OCI-LY1 (cell line): ENCODE measurements around the gene OR8G1.

Experiments
- H2AFZ ChIP-seq: fragments of 200-600 bp; sonication (generic), shearing (Covaris generic); 2 replicates; pipeline ENCODE4 v1.6.0; 2014; ENCODE audit warnings: antibody characterized with exemption, mild to moderate bottlenecking, low read length
- H3F3A ChIP-seq: fragments of 200-600 bp; sonication (generic), shearing (Covaris generic); 2 replicates; pipeline ENCODE4 v1.6.0; 2014; ENCODE audit warnings: mild to moderate bottlenecking, antibody characterized with exemption, low read length, moderate library complexity; ENCODE audit not compliant: insufficient read depth
- H3K27ac ChIP-seq: fragments of 200-600 bp; sonication (generic); 2 replicates; pipeline ENCODE4 v1.5.1; 2014; ENCODE audit warnings: low read length, mixed run types, mild to moderate bottlenecking, low read depth; ENCODE audit not compliant: poor library complexity, severe bottlenecking
- H3K27me3 ChIP-seq: fragments of 200-600 bp; sonication (generic); 2 replicates; pipeline ENCODE4 v1.6.0; 2014; ENCODE audit warnings: antibody characterized with exemption, mild to moderate bottlenecking, low read length, moderate library complexity; ENCODE audit not compliant: insufficient read depth
- H3K36me3 ChIP-seq: fragments of 200-600 bp; sonication (generic); 2 replicates; pipeline ENCODE4 v1.6.1; 2014; ENCODE audit warnings: mild to moderate bottlenecking, antibody characterized with exemption, low read length, moderate library complexity, mixed read lengths; ENCODE audit not compliant: insufficient read depth
- H3K4me1 ChIP-seq: fragments of 200-600 bp; sonication (generic); 2 replicates; pipeline ENCODE4 v1.5.1; 2014; ENCODE audit warnings: mild to moderate bottlenecking, low read length, moderate library complexity; ENCODE audit not compliant: insufficient read depth, severe bottlenecking
- H3K4me2 ChIP-seq: fragments of 200-600 bp; sonication (generic), shearing (Covaris generic); 2 replicates; pipeline ENCODE4 v1.6.1; 2014; ENCODE audit warnings: low read length
- H3K4me3 ChIP-seq: fragments of 200-600 bp; sonication (generic); 2 replicates; pipeline ENCODE4 v1.5.1; 2014; ENCODE audit warnings: low read length, low read depth, mild to moderate bottlenecking, mixed read lengths; ENCODE audit not compliant: poor library complexity, severe bottlenecking
- H3K79me2 ChIP-seq: fragments of 200-600 bp; shearing (Covaris generic); 2 replicates; pipeline ENCODE4 v1.6.1; 2016; ENCODE audit warnings: mixed run types, low read length, mixed read lengths; ENCODE audit not compliant: insufficient read depth
- H3K9ac ChIP-seq: fragments of 200-600 bp; sonication (generic), shearing (Covaris generic); 2 replicates; pipeline ENCODE4 v1.6.1; 2014; ENCODE audit warnings: mild to moderate bottlenecking, low read length, mixed read lengths
- H3K9me2 ChIP-seq: fragments of 200-600 bp; sonication (generic), shearing (Covaris generic); 2 replicates; pipeline ENCODE4 v1.6.1; 2014; ENCODE audit warnings: low read depth, mild to moderate bottlenecking, low read length, mixed read lengths
- H3K9me3 ChIP-seq: fragments of 200-600 bp; shearing (Covaris generic); 2 replicates; pipeline ENCODE4 v1.6.1; 2014; ENCODE audit warnings: low read length, mixed read lengths
- H4K20me1 ChIP-seq: fragments of 200-600 bp; sonication (generic), shearing (Covaris generic); 2 replicates; pipeline ENCODE4 v1.6.0; 2016; ENCODE audit warnings: mild to moderate bottlenecking, low read length; ENCODE audit not compliant: insufficient read depth
- EZH2 ChIP-seq: fragments of 200-600 bp; sonication (generic), shearing (Covaris generic); IDR thresholded peaks from 2 replicates; pipeline ENCODE4 v1.8.0; 2017; ENCODE audit warnings: borderline replicate concordance, mixed run types, mild to moderate bottlenecking, antibody characterized with exemption, low read length, moderate library complexity, mixed read lengths
- TF ChIP-seq, protein P1 (sequence below): fragments of 200-600 bp; sonication (generic), shearing (Covaris generic); IDR thresholded peaks from 2 replicates; pipeline ENCODE4 v1.5.1; 2017; ENCODE audit warnings: mild to moderate bottlenecking, antibody characterized with exemption, low read length, moderate library complexity, mixed read lengths

The OR8G1 gene

DNA sequence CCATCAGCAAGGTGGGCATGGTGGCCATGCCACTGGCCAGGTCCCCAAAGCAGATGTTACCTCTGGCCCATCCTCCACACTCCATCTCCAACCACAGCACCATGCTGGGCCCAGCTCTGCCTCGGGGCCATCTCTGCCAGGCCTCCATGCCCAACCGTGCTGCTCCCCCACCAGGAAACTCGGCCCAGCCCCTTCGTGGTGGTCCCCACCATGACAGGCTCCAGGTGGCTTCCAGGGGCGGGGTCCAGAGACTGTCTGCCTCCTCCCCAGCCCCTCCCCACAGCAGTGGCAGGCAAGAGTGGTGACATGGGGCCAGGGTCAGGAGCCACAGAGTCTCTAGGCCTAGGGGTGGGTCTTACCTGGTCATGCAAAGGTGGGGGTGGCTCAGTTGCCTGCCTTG, 30.5 kb upstream of the OR8G1 start:
- no peaks in the 10 kb centered on the region for H3K9me3 ChIP-seq
- H3K9ac ChIP-seq: no peak overlapping the region
- no peaks in the 10 kb centered on the region for H3K27me3 ChIP-seq
- no peak overlapping the region for H2AFZ ChIP-seq
- no peaks in the 10 kb centered on the region for H3K4me1 ChIP-seq
- H3K9me2 ChIP-seq: no peaks in the 10 kb centered on the region
- no peaks in the 10 kb centered on the region for H3F3A ChIP-seq
- H3K4me3 ChIP-seq: no peak overlapping the region
- no peaks in the 10 kb centered on the region for H3K79me2 ChIP-seq
- no peak overlapping the region for H3K27ac ChIP-seq
- H3K4me2 ChIP-seq: no peak overlapping the region
- TF ChIP-seq, protein P1, sequence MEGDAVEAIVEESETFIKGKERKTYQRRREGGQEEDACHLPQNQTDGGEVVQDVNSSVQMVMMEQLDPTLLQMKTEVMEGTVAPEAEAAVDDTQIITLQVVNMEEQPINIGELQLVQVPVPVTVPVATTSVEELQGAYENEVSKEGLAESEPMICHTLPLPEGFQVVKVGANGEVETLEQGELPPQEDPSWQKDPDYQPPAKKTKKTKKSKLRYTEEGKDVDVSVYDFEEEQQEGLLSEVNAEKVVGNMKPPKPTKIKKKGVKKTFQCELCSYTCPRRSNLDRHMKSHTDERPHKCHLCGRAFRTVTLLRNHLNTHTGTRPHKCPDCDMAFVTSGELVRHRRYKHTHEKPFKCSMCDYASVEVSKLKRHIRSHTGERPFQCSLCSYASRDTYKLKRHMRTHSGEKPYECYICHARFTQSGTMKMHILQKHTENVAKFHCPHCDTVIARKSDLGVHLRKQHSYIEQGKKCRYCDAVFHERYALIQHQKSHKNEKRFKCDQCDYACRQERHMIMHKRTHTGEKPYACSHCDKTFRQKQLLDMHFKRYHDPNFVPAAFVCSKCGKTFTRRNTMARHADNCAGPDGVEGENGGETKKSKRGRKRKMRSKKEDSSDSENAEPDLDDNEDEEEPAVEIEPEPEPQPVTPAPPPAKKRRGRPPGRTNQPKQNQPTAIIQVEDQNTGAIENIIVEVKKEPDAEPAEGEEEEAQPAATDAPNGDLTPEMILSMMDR: no peak
- no peak for TF ChIP-seq EZH2
- no peaks in the 10 kb centered on the region for H3K36me3 ChIP-seq
- H4K20me1 ChIP-seq: no peaks in the 10 kb centered on the region

DNA sequence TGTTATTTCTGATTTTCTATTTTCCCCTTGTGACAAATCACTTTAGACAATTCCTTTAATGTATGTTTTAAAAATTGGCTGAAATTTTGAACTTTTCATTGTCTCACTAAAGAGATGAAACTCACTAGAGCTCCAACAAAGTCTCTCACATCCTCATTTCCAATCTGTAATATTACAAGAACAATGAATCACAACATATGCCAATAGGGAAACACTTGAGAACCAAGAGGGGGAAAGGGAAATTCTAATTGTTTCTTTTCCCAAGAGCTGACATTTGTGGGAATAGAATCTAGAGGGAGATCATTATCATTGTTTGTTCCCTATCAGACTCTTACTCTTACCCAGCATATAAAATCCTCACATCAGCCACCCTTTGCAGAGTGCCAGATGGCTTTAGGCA, 29.6 kb upstream of the OR8G1 start:
- Histone ChIP-seq H3K79me2 (no peaks in the 10 kb centered on the region), H4K20me1 (no peaks in the 10 kb centered on the region)
- TF ChIP-seq, protein P1: no peak
- no peak for TF ChIP-seq EZH2

DNA sequence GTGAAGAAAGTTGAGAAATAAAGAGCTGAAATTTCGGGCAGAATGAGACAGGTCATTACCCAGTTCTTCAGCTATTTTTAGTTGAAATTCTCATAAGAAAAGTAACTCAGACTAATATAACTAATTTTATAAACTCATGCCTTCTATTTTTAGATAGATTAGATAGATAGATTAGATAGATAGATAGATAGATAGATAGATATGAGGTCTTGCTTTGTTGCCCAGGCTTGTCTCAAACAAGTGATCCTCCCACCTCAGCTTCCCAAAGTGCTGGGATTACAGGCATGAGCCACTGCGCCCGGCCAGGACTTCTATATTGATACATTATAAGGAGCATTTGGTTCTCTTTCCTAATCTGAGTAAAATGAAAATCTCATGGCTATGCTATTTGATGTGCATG, 26.9 kb upstream of the OR8G1 start:
- Histone ChIP-seq H3F3A (no peaks in the 10 kb centered on the region), H3K9me2 (no peaks in the 10 kb centered on the region), H3K4me1 (no peaks in the 10 kb centered on the region), H4K20me1 (no peaks in the 10 kb centered on the region), H3K9me3 (no peaks in the 10 kb centered on the region), H3K27ac (no peak overlapping the region), H3K27me3 (no peaks in the 10 kb centered on the region), H3K36me3 (no peaks in the 10 kb centered on the region), H2AFZ (no peak overlapping the region), H3K9ac (no peak overlapping the region), H3K79me2 (no peaks in the 10 kb centered on the region), H3K4me3 (no peak overlapping the region), H3K4me2 (no peak overlapping the region)
- TF ChIP-seq EZH2: no peak
- TF ChIP-seq, protein P1: no peak

More for the DNA sequence above, 29.6 kb upstream of the OR8G1 start:
- H3K9me3 ChIP-seq: no peaks in the 10 kb centered on the region
- H3F3A ChIP-seq: no peaks in the 10 kb centered on the region
- no peak overlapping the region for H3K9ac ChIP-seq
- H2AFZ ChIP-seq: no peak overlapping the region
- no peaks in the 10 kb centered on the region for H3K27me3 ChIP-seq
- H3K36me3 ChIP-seq: no peaks in the 10 kb centered on the region
- no peaks in the 10 kb centered on the region for H3K4me1 ChIP-seq
- H3K9me2 ChIP-seq: no peaks in the 10 kb centered on the region
- H3K4me3 ChIP-seq: no peak overlapping the region
- no peak overlapping the region for H3K4me2 ChIP-seq
- no peak overlapping the region for H3K27ac ChIP-seq
